Mesendoderm (in vitro differentiated cells): ENCODE data around the gene GRIK2.
"Not testable (repeated sequence)": the region's sequence is repeated elsewhere in the genome, so short reads cannot be mapped to it uniquely, and the experiment has no call there.

Experiments used
- DNase-seq: peaks from one replicate; pipeline ENCODE4 v3.0.0; 2013
- H2AK5ac ChIP-seq: 2 replicates; pipeline ENCODE4 v1.6.1; 2013; ENCODE audit warnings: low read length, inconsistent platforms
- H2BK120ac ChIP-seq: 2 replicates; pipeline ENCODE4 v1.6.1; 2013; ENCODE audit warnings: low read depth, mild to moderate bottlenecking, low read length, moderate library complexity, mixed read lengths
- H2BK15ac ChIP-seq: replicated peaks from 2 replicates; pipeline ENCODE4 v1.6.1; 2013; ENCODE audit warnings: low read depth, mild to moderate bottlenecking, moderate library complexity
- H2BK5ac ChIP-seq: 2 replicates; pipeline ENCODE4 v1.6.1; 2013; ENCODE audit warnings: low read length, inconsistent platforms
- H3K18ac ChIP-seq: 2 replicates; pipeline ENCODE4 v1.6.1; 2013; ENCODE audit warnings: mild to moderate bottlenecking, low read length, mixed read lengths
- H3K23ac ChIP-seq: one replicate; pipeline ENCODE4 v1.6.1; 2013; ENCODE audit warnings: low read length
- H3K27ac ChIP-seq: 2 replicates; pipeline ENCODE4 v1.5.1; 2013; ENCODE audit warnings: low read depth, mild to moderate bottlenecking, inconsistent platforms, low read length, moderate library complexity
- H3K27me3 ChIP-seq: 2 replicates; pipeline ENCODE4 v1.6.1; 2013; ENCODE audit warnings: low read length, control low read depth, mild to moderate bottlenecking, inconsistent platforms; ENCODE audit not compliant: insufficient read depth, poor library complexity
- H3K36me3 ChIP-seq: 2 replicates; pipeline ENCODE4 v1.6.1; 2013; ENCODE audit warnings: low read length, inconsistent platforms; ENCODE audit not compliant: control insufficient read depth, insufficient read depth
- H3K4ac ChIP-seq: one replicate; pipeline ENCODE4 v1.6.1; 2013; ENCODE audit warnings: low read depth, mild to moderate bottlenecking, low read length, moderate library complexity
- H3K4me1 ChIP-seq: 2 replicates; pipeline ENCODE4 v1.6.1; 2013; ENCODE audit warnings: low read depth, low read length, inconsistent platforms; ENCODE audit not compliant: control insufficient read depth
- H3K4me2 ChIP-seq: 2 replicates; pipeline ENCODE4 v1.6.1; 2013; ENCODE audit warnings: low read length
- H3K4me3 ChIP-seq: 2 replicates; pipeline ENCODE4 v1.5.1; 2013; ENCODE audit warnings: mild to moderate bottlenecking, low read length
- H3K56ac ChIP-seq: one replicate; pipeline ENCODE4 v1.6.1; 2013; ENCODE audit warnings: low read length
- H3K79me1 ChIP-seq: 2 replicates; pipeline ENCODE4 v1.6.1; 2013; ENCODE audit warnings: low read length, inconsistent platforms
- H3K79me2 ChIP-seq: 2 replicates; pipeline ENCODE4 v1.6.1; 2013; ENCODE audit warnings: mild to moderate bottlenecking, low read length; ENCODE audit not compliant: control insufficient read depth, insufficient read depth
- H3K9ac ChIP-seq: 2 replicates; pipeline ENCODE4 v1.6.1; 2013; ENCODE audit warnings: low read length, inconsistent platforms
- H4K5ac ChIP-seq: one replicate; pipeline ENCODE4 v1.6.1; 2013; ENCODE audit warnings: low read length
- H4K8ac ChIP-seq: one replicate; pipeline ENCODE4 v1.6.1; 2013; ENCODE audit warnings: low read depth, mild to moderate bottlenecking, control low read depth, low read length, moderate library complexity
- WGBS: extraction: QIAGEN DNeasy Blood & Tissue Kit; methylation state at CpG from one replicate; pipeline ENCODE4 v1.1.7; 2013; ENCODE audit warnings: low lambda C conversion rate, missing lambda C conversion rate; ENCODE audit not compliant: insufficient coverage; ENCODE audit errors: extremely low coverage; 5-methylcytosine and 5-hydroxymethylcytosine counted together

GRIK2 gene

GRCh38 chr6:102068349-102068929 is 674.9 kb downstream of the GRIK2 start:
- Histone ChIP-seq H4K5ac (no peak overlapping the region), H3K9ac (no peak overlapping the region), H3K23ac (no peak overlapping the region), H3K18ac (no peak overlapping the region), H2AK5ac (no peak overlapping the region), H3K27me3 (no peaks in the 10 kb centered on the region), H2BK120ac (no peak overlapping the region), H3K4me3 (no peak overlapping the region), H4K8ac (no peak overlapping the region), H3K27ac (no peak overlapping the region), H3K36me3 (no peaks in the 10 kb centered on the region), H3K56ac (no peak overlapping the region), H3K4me2 (no peak overlapping the region), H3K79me2 (no peaks in the 10 kb centered on the region), H3K79me1 (no peaks in the 10 kb centered on the region), H2BK15ac (no peak overlapping the region), H3K4me1 (no peaks in the 10 kb centered on the region), H3K4ac (no peak overlapping the region), H2BK5ac (no peak overlapping the region)
- no CpG with 5 or more reads among the region's 7 CpGs for WGBS
- no peak for DNase-seq

GRCh38 chr6:102075539-102075938 is 682.0 kb downstream of the GRIK2 start:
- Histone ChIP-seq H4K8ac (no peak overlapping the region), H2BK120ac (no peak overlapping the region), H2BK5ac (no peak overlapping the region), H2AK5ac (no peak overlapping the region), H3K4me2 (no peak overlapping the region), H3K4ac (no peak overlapping the region), H3K4me1 (no peaks in the 10 kb centered on the region), H3K9ac (no peak overlapping the region), H3K56ac (no peak overlapping the region), H4K5ac (no peak overlapping the region), H3K27ac (no peak overlapping the region), H3K79me1 (no peaks in the 10 kb centered on the region), H3K4me3 (no peak overlapping the region), H3K18ac (no peak overlapping the region), H3K79me2 (no peaks in the 10 kb centered on the region), H3K23ac (no peak overlapping the region), H2BK15ac (no peak overlapping the region), H3K36me3 (no peaks in the 10 kb centered on the region), H3K27me3 (no peaks in the 10 kb centered on the region)
- no peak for DNase-seq
- WGBS = no CpG with 5 or more reads among the region's 2 CpGs

DNA sequence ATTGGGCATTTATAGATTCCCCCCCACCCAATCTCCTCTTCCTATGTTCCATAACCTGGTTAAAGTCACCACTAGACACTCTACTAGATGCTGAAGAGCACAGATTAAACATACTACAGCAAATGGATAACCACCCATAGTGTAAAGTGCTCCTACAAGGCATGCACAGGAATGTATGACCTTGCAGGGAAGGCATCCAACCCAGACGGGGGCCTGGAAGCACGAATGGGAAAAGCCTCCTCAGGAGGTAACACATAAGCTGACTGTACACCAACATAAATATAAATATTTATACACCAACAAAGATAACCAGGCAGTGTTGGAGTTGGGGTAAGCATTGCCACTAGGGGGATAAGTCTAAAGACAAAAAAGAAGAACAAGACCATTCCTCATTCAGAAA is 691.7 kb downstream of the GRIK2 start:
- peak; percentile 33 for DNase-seq
- H4K5ac ChIP-seq = no peak overlapping the region
- no peak overlapping the region for H3K23ac ChIP-seq
- H2BK120ac ChIP-seq = no peak overlapping the region
- no peak overlapping the region for H3K4me3 ChIP-seq
- H3K4ac ChIP-seq = no peak overlapping the region
- H3K56ac ChIP-seq = no peak overlapping the region
- no peaks in the 10 kb centered on the region for H3K4me1 ChIP-seq
- H3K79me2 ChIP-seq = no peaks in the 10 kb centered on the region
- H3K79me1 ChIP-seq = no peaks in the 10 kb centered on the region
- H3K27me3 ChIP-seq = no peaks in the 10 kb centered on the region
- H2BK5ac ChIP-seq = no peak overlapping the region
- WGBS = no CpG with 5 or more reads among the region's 2 CpGs
- H3K18ac ChIP-seq = no peak overlapping the region
- no peak overlapping the region for H4K8ac ChIP-seq
- H3K36me3 ChIP-seq = no peaks in the 10 kb centered on the region
- no peak overlapping the region for H3K27ac ChIP-seq
- H3K4me2 ChIP-seq = no peak overlapping the region
- no peak overlapping the region for H3K9ac ChIP-seq
- H2AK5ac ChIP-seq = no peak overlapping the region
- H2BK15ac ChIP-seq = no peak overlapping the region

DNA sequence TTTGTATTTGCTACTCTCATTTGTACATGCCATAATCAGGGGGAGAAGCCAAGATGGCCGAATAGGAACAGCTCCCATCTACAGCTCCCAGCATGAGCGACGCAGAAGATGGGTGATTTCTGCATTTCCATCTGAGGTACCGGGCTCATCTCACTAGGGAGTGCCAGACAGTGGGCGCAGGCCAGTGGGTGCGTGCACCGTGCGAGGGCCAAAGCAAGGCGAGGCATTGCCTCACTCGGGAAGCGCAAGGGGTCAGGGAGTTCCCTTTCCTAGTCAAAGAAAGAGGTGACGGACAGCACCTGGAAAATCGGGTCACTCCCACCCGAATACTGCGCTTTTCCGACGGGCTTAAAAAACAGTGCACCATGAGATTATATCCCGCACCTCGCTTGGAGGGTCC is 694.7 kb downstream of the GRIK2 start:
- H3K4ac ChIP-seq, DNase-seq, H2BK120ac ChIP-seq, H2BK5ac ChIP-seq, H3K36me3 ChIP-seq, H2AK5ac ChIP-seq, H3K18ac ChIP-seq, H3K79me2 ChIP-seq, H3K27ac ChIP-seq, H3K9ac ChIP-seq, H3K4me1 ChIP-seq, H3K27me3 ChIP-seq, H4K5ac ChIP-seq, H2BK15ac ChIP-seq, H3K4me3 ChIP-seq, H3K23ac ChIP-seq, H3K4me2 ChIP-seq, H3K56ac ChIP-seq, H3K79me1 ChIP-seq, H4K8ac ChIP-seq: not testable (repeated sequence)
- WGBS = no CpG with 5 or more reads among the region's 19 CpGs

GRCh38 chr6:102114402-102114801 is 720.9 kb downstream of the GRIK2 start:
- WGBS = no CpG with 5 or more reads among the region's 2 CpGs
- H2BK15ac ChIP-seq = no peak overlapping the region
- H3K4me3 ChIP-seq = no peak overlapping the region
- H3K4me1 ChIP-seq = no peaks in the 10 kb centered on the region
- H3K9ac ChIP-seq = no peak overlapping the region
- no peak overlapping the region for H3K18ac ChIP-seq
- no peak overlapping the region for H3K4me2 ChIP-seq
- H3K36me3 ChIP-seq = no peaks in the 10 kb centered on the region
- no peak overlapping the region for H3K23ac ChIP-seq
- H3K79me2 ChIP-seq = no peaks in the 10 kb centered on the region
- H2BK5ac ChIP-seq = no peak overlapping the region
- H2BK120ac ChIP-seq = no peak overlapping the region
- no peak overlapping the region for H2AK5ac ChIP-seq
- H4K5ac ChIP-seq = no peak overlapping the region
- H3K27me3 ChIP-seq = no peaks in the 10 kb centered on the region
- no peaks in the 10 kb centered on the region for H3K79me1 ChIP-seq
- H4K8ac ChIP-seq = no peak overlapping the region
- H3K4ac ChIP-seq = no peak overlapping the region
- H3K27ac ChIP-seq = no peak overlapping the region
- DNase-seq = peak; percentile 60
- H3K56ac ChIP-seq = no peak overlapping the region

DNA sequence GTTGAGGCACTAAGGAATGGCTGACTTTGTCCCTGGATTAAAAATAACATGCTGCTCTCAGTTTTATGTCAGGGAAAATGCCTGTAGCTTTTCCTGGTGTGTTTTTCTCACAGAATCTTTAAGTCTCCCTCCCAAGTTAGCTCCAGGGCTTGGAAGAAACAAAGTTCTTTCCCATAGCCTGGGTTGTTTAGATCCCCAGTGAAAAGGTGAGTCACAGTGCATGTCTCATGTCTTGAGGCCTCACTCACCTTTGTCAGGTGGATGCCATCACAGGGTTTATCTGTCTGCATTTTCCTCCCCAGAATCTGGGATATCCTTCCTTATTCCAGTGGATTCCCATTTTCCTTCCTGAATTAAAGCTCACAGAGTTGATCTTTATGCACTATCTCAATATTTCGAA is 722.4 kb downstream of the GRIK2 start:
- H4K8ac ChIP-seq = no peak overlapping the region
- no peaks in the 10 kb centered on the region for H3K27me3 ChIP-seq
- no peak overlapping the region for H3K4ac ChIP-seq
- H2BK5ac ChIP-seq = no peak overlapping the region
- no peaks in the 10 kb centered on the region for H3K36me3 ChIP-seq
- H3K56ac ChIP-seq = no peak overlapping the region
- H2BK15ac ChIP-seq = no peak overlapping the region
- H3K9ac ChIP-seq = no peak overlapping the region
- H3K27ac ChIP-seq = no peak overlapping the region
- H3K79me1 ChIP-seq = no peaks in the 10 kb centered on the region
- H2AK5ac ChIP-seq = no peak overlapping the region
- H4K5ac ChIP-seq = no peak overlapping the region
- no peaks in the 10 kb centered on the region for H3K79me2 ChIP-seq
- H3K18ac ChIP-seq = no peak overlapping the region
- no peak for DNase-seq
- H3K4me1 ChIP-seq = no peaks in the 10 kb centered on the region
- WGBS = no CpG with 5 or more reads among the region's 1 CpG
- H3K4me3 ChIP-seq = no peak overlapping the region
- no peak overlapping the region for H2BK120ac ChIP-seq
- H3K4me2 ChIP-seq = no peak overlapping the region
- no peak overlapping the region for H3K23ac ChIP-seq
